Liver (tissue), 9 donors: Measurements from ENCODE around the gene DZIP1. TPM values are rescaled to one million over a fixed set of nuclear protein-coding genes. Genes with fewer than 3 reads are reported as not detected.

Source experiments
- DNase-seq: peaks from one replicate; pipeline ENCODE4 v3.0.0-alpha.2; 2017; ENCODE audit warnings: low spot score
- H3K27ac ChIP-seq, 2 donors: one replicate each; pipeline ENCODE4 v1.7.0; 2013; ENCODE audit warnings: inconsistent platforms in 2 of 2, low read length in 2 of 2, control low read depth in 1 of 2, low read depth in 1 of 2, mild to moderate bottlenecking in 1 of 2
- H3K27me3 ChIP-seq, 4 donors: one replicate each; pipeline versions ENCODE4 v1.6.1 to v1.7.0; 2013; ENCODE audit warnings: low read length in 3 of 4, inconsistent platforms in 1 of 4, mild to moderate bottlenecking in 1 of 4, moderate library complexity in 1 of 4; ENCODE audit not compliant: control insufficient read depth in 4 of 4, insufficient read depth in 4 of 4
- H3K36me3 ChIP-seq, 4 donors: one replicate each; pipeline versions ENCODE4 v1.6.1 to v1.7.0; 2013; ENCODE audit warnings: low read length in 3 of 4, mild to moderate bottlenecking in 3 of 4, low read depth in 1 of 4, moderate library complexity in 1 of 4; ENCODE audit not compliant: control insufficient read depth in 4 of 4, insufficient read depth in 3 of 4
- H3K4me1 ChIP-seq, 4 donors: one replicate each; pipeline versions ENCODE4 v1.6.1 to v1.7.0; 2013; ENCODE audit warnings: low read length in 3 of 4, mild to moderate bottlenecking in 3 of 4, moderate library complexity in 1 of 4; ENCODE audit not compliant: control insufficient read depth in 4 of 4, insufficient read depth in 4 of 4
- H3K4me3 ChIP-seq, 3 donors: one replicate each; pipeline versions ENCODE4 v1.6.1 to v1.7.0; 2013; ENCODE audit warnings: low read length in 3 of 3, control low read depth in 1 of 3, low read depth in 1 of 3, mild to moderate bottlenecking in 1 of 3
- H3K9ac ChIP-seq, 2 donors: one replicate each; pipeline ENCODE4 v1.7.0; 2013; ENCODE audit warnings: low read length in 2 of 2, mild to moderate bottlenecking in 2 of 2, moderate library complexity in 2 of 2, control low read depth in 1 of 2, low read depth in 1 of 2
- H3K9me3 ChIP-seq, 4 donors: one replicate each; pipeline versions ENCODE4 v1.6.1 to v1.7.0; 2013; ENCODE audit warnings: low read length in 3 of 4; ENCODE audit not compliant: control insufficient read depth in 4 of 4
- ATF3 ChIP-seq: IDR thresholded peaks from 2 replicates; pipeline ENCODE4 v1.6.1; 2016; ENCODE audit warnings: antibody characterized with exemption
- CTCF ChIP-seq: fragments of 150-350 bp; IDR thresholded peaks from 2 replicates; pipeline ENCODE4 v1.5.1; 2017; ENCODE audit warnings: improper control_type of control experiment, low read depth, low read length; ENCODE audit not compliant: missing input control
- EGR1 ChIP-seq, 2 donors: IDR thresholded peaks; 2 replicates each; pipeline ENCODE4 v1.6.1; 2016 to 2018; ENCODE audit warnings: antibody characterized with exemption in 2 of 2, low read depth in 2 of 2
- GABPA ChIP-seq, 2 donors: IDR thresholded peaks in 1 of 2; conservative IDR thresholded peaks in 1 of 2; 2 replicates each; pipeline ENCODE4 v1.6.1; 2016; ENCODE audit warnings: antibody characterized with exemption in 2 of 2, mild to moderate bottlenecking in 1 of 2, moderate library complexity in 1 of 2
- HNF4A ChIP-seq, 2 donors: conservative IDR thresholded peaks; 2 replicates each; pipeline ENCODE4 v1.6.1; 2016; ENCODE audit warnings: antibody characterized with exemption in 2 of 2, mild to moderate bottlenecking in 2 of 2
- JUND ChIP-seq, 2 donors: IDR thresholded peaks; 2 replicates each; pipeline ENCODE4 v1.6.1; 2016; ENCODE audit warnings: antibody characterized with exemption in 2 of 2
- MAX ChIP-seq: IDR thresholded peaks from 2 replicates; pipeline ENCODE4 v1.6.1; 2016; ENCODE audit warnings: antibody characterized with exemption
- NR2F2 ChIP-seq: IDR thresholded peaks from 2 replicates; pipeline ENCODE4 v1.6.1; 2016; ENCODE audit warnings: antibody characterized with exemption
- RAD21 ChIP-seq, 2 donors: IDR thresholded peaks; 2 replicates each; pipeline ENCODE4 v1.6.1; 2016; ENCODE audit warnings: antibody characterized with exemption in 2 of 2, mild to moderate bottlenecking in 2 of 2
- REST ChIP-seq: IDR thresholded peaks from 2 replicates; pipeline ENCODE4 v1.6.1; 2016; ENCODE audit warnings: antibody characterized with exemption, mild to moderate bottlenecking
- RXRA ChIP-seq, 2 donors: IDR thresholded peaks; 2 replicates each; pipeline ENCODE4 v1.6.1; 2017 to 2018; ENCODE audit warnings: antibody characterized with exemption in 2 of 2, mild to moderate bottlenecking in 1 of 2
- SP1 ChIP-seq: IDR thresholded peaks from 2 replicates; pipeline ENCODE4 v1.6.1; 2018; ENCODE audit warnings: antibody characterized with exemption, mild to moderate bottlenecking
- TAF1 ChIP-seq: conservative IDR thresholded peaks from 2 replicates; pipeline ENCODE4 v1.6.1; 2016; ENCODE audit warnings: antibody characterized with exemption, mild to moderate bottlenecking
- YY1 ChIP-seq: IDR thresholded peaks from 2 replicates; pipeline ENCODE4 v1.6.1; 2016; ENCODE audit warnings: antibody characterized with exemption, mild to moderate bottlenecking
- ZBTB33 ChIP-seq: IDR thresholded peaks from 2 replicates; pipeline ENCODE4 v1.6.1; 2016; ENCODE audit warnings: antibody characterized with exemption
- WGBS: extraction: QIAGEN DNeasy Blood & Tissue Kit; methylation state at CpG from one replicate; pipeline ENCODE4 v1.1.7; 2013; 5-methylcytosine and 5-hydroxymethylcytosine counted together
- polyA plus RNA-seq, 2 donors: library from polyadenylated mRNA; stranded (reverse) in 1 of 2; unstranded in 1 of 2; fragments of 200-250 nt in 1 of 2; fragments of >200 nt in 1 of 2; fragmentation: Nextera tagmentation in 1 of 2; extraction: Ambion mirVana in 1 of 2; gene quantifications; one replicate each; pipeline versions ENCODE4 v1.2.1 to v1.2.3, GENCODE V29; 2013 to 2015
- total RNA-seq, 2 donors: library from RNA; depleted of rRNA; stranded (reverse); fragments of >200 nt; gene quantifications; one replicate each; pipeline ENCODE4 v1.2.3, GENCODE V29; 2014
- donor health status: healthy.
- donor health status: healthy.
- donor health status: healthy.
- donor health status: healthy.
- donor health status: healthy.

DZIP1 gene
- total and polyA plus RNA-seq, 4 donors: 0.46 to 2.0 (median 1.3) TPM

- no peak overlapping the region for H3K9ac ChIP-seq
- H3K27me3 ChIP-seq: no peaks in the 10 kb centered on the region
- TF ChIP-seq RAD21 (IDR thresholded peaks at IDR 0.05): no peak
- no peak for TF ChIP-seq MAX
- no peak for TF ChIP-seq REST
- TF ChIP-seq ATF3: no peak
- TF ChIP-seq RXRA (IDR thresholded peaks at IDR 0.05): no peak
- TF ChIP-seq SP1: no peak
- TF ChIP-seq NR2F2: no peak
- no peak for TF ChIP-seq CTCF
- no peak for TF ChIP-seq HNF4A (conservative IDR thresholded peaks at IDR 0.05)
- TF ChIP-seq GABPA (IDR thresholded peaks at IDR 0.05 in 1 of 2, conservative IDR thresholded peaks at IDR 0.05 in 1 of 2): no peak
- TF ChIP-seq JUND (IDR thresholded peaks at IDR 0.05): no peak
- no peak for TF ChIP-seq ZBTB33
- TF ChIP-seq EGR1 (IDR thresholded peaks at IDR 0.05; ENCODE audit: low read depth in 2 of 2): no peak
- no peak for TF ChIP-seq TAF1
Measured at GRCh38 chr13:95540888-95541287, 103.6 kb downstream of the DZIP1 start.

GRCh38 chr13:95536632-95537241, 107.8 kb downstream of the DZIP1 start:
- Histone ChIP-seq H3K27ac (no peak overlapping the region), H3K9me3 (no peaks in the 10 kb centered on the region), H3K27me3 (no peaks in the 10 kb centered on the region), H3K36me3 (no peaks in the 10 kb centered on the region), H3K4me1 (peaks cover 0 to 1% (median 0%) of the 10 kb centered on the region in 4 donors), H3K4me3 (no peak overlapping the region), H3K9ac (no peak overlapping the region)
- DNase-seq: no peak
- TF ChIP-seq YY1 (no peak), CTCF (peak; percentile 31), ATF3 (no peak), RAD21 (IDR thresholded peaks at IDR 0.05) (peak; percentile 69 to 71), NR2F2 (no peak), REST (no peak), EGR1 (IDR thresholded peaks at IDR 0.05; ENCODE audit: low read depth in 2 of 2) (no peak)
- WGBS: 16% methylated on average over 6 of the region's 6 CpGs

More at GRCh38 chr13:95540888-95541287, 103.6 kb downstream of the DZIP1 start:
- H3K4me3 ChIP-seq: no peak overlapping the region
- H3K36me3 ChIP-seq: no peaks in the 10 kb centered on the region
- DNase-seq: no peak
- H3K27ac ChIP-seq: no peak overlapping the region
- H3K9me3 ChIP-seq: no peaks in the 10 kb centered on the region
- 59% methylated on average over 6 of the region's 6 CpGs for WGBS
- H3K4me1 ChIP-seq: peaks cover 0 to 1% (median 0%) of the 10 kb centered on the region in 4 donors
